Measurements from ENCODE around the gene OSBPL9.
"Not testable (repeated sequence)": the region's sequence is repeated elsewhere in the genome, so short reads cannot be mapped to it uniquely, and the experiment has no call there.

The OSBPL9 gene

GRCh38 chr1:51714374-51715019 lies 97.6 kb downstream of the OSBPL9 start:
- DNase-seq: no peak

- no peak for DNase-seq
Measured at GRCh38 chr1:51715369-51715768, 98.5 kb downstream of the OSBPL9 start.

GRCh38 chr1:51716746-51717145 lies 99.9 kb downstream of the OSBPL9 start:
- DNase-seq: no peak

DNA sequence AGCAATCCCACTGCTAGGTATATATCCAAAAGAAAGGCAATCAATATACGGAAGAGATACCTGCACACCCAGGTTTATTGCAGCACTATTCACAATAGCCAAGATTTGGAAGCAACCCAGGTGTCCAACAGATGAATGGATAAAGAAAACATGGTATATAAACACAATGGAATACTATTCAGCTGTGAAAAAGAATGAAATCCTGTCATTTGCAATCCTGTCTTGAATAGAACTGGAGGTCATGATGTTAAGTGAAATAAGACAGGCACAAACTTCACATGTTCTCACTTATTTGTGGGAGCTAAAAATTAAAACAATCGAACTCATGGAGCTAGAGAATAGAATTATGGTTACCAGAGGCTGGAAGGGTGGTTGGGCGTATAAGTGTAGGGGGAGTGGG lies 101.0 kb downstream of the OSBPL9 start:
- DNase-seq: no peak

- no peak for DNase-seq
Measured at GRCh38 chr1:51719146-51719545, 102.3 kb downstream of the OSBPL9 start.

GRCh38 chr1:51724797-51725196 lies 107.9 kb downstream of the OSBPL9 start:
- DNase-seq: no peak

- no peak for DNase-seq
Measured at GRCh38 chr1:51726051-51726450, 109.2 kb downstream of the OSBPL9 start.

- DNase-seq: no peak
Measured at GRCh38 chr1:51726544-51727225, 109.8 kb downstream of the OSBPL9 start.

- DNase-seq: no peak
Measured at GRCh38 chr1:51727366-51727765, 110.5 kb downstream of the OSBPL9 start.

- DNase-seq: no peak
Measured at GRCh38 chr1:51728611-51729155, 111.8 kb downstream of the OSBPL9 start.

DNA sequence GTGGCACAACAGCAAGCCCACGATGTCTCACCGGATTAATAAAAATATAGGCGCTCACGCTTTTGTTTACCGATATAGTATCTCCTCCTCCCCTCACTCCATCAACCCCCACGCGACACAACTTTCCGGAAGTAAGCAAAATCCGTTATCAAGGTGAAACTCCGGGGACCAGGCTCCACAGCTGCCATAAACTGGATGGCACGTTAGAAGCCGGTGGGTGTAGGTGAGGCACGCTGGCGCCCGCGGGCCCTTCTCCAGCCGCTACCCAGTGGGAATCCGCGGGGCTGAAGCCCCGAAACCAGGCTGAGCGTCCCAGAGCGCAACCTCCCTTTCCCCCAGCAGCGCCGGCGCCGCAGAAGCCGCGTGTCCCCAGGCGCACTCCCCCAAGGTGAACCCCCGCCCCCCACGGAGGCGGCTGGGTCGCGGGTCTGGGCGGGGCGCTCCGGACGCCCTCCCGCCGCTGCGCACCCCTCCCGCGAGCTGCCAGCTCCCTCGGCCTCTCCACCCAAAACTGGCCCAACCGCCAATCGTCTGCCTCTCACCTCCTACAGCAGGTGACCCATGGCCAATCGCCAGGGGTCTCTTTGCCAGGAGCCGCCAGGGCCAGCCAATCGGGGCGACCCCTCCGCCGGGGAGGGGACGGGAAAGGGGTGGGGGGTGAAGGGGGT lies 112.4 kb downstream of the OSBPL9 start:
- DNase-seq: peak; percentile 95 to 97

DNA sequence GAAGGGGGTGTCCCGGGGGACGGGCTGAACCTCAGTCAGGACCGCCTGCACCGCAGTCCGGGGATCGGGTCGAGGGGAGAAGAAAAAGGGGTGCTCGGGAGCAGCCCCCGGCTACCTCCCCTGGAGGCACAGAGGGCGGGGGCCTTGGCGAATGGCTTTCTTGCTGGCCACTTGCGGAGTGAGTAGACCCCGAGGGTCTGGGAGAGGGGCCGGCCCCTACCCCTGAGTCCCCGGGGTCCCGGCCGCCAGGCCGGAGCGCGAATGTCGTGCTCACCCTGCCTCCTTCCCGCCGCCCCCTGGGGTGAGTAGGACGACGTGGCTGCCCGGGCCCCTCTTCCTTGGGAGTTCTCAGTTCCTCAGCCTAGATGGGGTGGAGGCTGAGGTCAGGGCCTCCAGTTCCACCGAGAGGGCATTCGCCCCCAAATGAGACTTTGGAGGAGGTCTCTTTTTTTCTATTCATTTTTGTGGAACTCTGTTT lies 113.0 kb downstream of the OSBPL9 start:
- DNase-seq: no peak

DNA sequence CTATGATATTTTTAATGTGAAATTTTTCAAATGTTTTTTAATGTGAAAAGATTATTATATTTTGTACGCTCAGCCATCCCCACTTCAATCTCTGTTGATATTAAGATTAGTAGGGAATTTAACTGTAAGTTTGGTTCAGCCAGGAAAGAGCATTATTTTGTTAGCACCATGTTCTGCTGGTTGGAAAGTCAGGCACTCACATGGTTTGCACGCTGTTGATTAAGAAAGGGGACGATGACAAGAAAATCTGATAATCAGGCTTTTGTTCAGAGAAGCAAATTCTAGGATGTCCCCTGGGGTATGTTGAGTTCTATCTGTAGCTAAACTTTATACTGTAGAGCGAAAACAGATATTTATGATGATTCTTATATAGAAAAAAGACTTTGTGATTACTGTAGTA lies 115.1 kb downstream of the OSBPL9 start:
- no peak for DNase-seq

GRCh38 chr1:51732701-51733425 lies 116.0 kb downstream of the OSBPL9 start:
- no peak for DNase-seq

- not testable (repeated sequence) for DNase-seq
Measured at GRCh38 chr1:51733426-51733774, 116.5 kb downstream of the OSBPL9 start.

- no peak for DNase-seq
Measured at GRCh38 chr1:51733793-51734522, 117.1 kb downstream of the OSBPL9 start.

DNA sequence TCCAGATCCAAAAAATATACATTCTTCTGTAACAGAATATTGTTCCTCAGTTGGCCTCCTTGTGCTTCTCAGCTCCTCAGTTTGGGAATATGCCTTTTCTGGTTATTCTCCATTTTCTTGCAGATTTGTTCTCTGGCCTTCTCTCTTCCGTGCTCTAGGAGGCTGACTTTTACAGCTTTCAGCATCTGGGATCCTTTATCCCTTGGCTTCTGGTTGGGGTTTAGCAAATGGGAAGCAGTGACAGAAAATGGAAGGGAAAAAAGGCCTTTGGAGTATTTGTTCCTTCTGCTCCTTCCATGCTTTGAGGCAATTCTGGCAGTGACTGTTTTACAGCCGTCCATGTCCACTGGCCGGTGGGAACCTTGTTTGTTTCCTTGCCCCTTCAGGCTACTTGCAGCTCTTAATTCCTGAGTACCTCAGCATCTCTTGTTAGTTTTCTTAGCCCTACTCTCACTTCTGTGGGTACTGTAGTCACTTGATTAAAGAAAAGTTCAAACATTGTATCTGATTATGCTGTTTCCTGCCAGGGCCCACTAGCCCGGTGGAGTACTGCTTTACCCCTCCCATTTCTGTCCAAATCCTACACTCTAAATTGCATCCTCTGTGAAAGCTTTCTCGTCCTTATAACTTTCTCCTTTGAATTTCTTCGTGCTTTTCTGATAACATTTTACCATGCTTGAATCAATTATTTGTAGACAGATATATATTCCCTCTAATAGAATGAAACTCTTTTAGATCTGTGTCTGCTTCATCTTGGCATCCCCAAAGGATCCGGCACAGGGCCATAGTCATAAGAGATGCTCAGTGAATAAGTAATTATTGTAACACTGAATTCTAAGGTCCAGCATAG lies 118.2 kb downstream of the OSBPL9 start:
- DNase-seq: no peak

GRCh38 chr1:51735746-51736254 lies 118.9 kb downstream of the OSBPL9 start:
- DNase-seq: no peak

- no peak for DNase-seq
Measured at GRCh38 chr1:51736702-51737101, 119.8 kb downstream of the OSBPL9 start.

GRCh38 chr1:51738681-51739080 lies 121.8 kb downstream of the OSBPL9 start:
- DNase-seq: no peak

- no peak for DNase-seq
Measured at GRCh38 chr1:51740652-51741051, 123.8 kb downstream of the OSBPL9 start.

Measured in activated CD4-positive, alpha-beta T cell treated with anti-CD3 and anti-CD28 coated beads, Interleukin-2, amount 50 U/mL, for 48 hours (primary cell).